Suprapubic skin (tissue), 4 donors: Measurements from ENCODE around the gene IGFBP6.

Experiments used
- CTCF ChIP-seq, 2 donors: fragments of 200-600 bp in 1 of 2; fragments of 450-650 bp in 1 of 2; sonication (generic) in 1 of 2; IDR thresholded peaks; one replicate each; pipeline ENCODE4 v1.5.1; 2016 to 2019; ENCODE audit warnings: antibody characterized with exemption in 2 of 2, mild to moderate bottlenecking in 1 of 2, moderate library complexity in 1 of 2
- EP300 ChIP-seq: sonication (generic); formaldehyde crosslinking; IDR thresholded peaks from one replicate; pipeline ENCODE4 v1.6.1; 2017; ENCODE audit warnings: antibody characterized with exemption
- POLR2A ChIP-seq, 2 donors: fragments of 450-650 bp; IDR thresholded peaks; one replicate each; pipeline ENCODE4 v1.6.1; 2017; ENCODE audit warnings: antibody characterized with exemption in 2 of 2, mild to moderate bottlenecking in 2 of 2, moderate library complexity in 2 of 2
- POLR2AphosphoS5 ChIP-seq, 3 donors: sonication (generic); formaldehyde crosslinking; IDR thresholded peaks; one replicate each; pipeline ENCODE4 v1.6.1; 2017; ENCODE audit warnings: antibody characterized with exemption in 3 of 3

DNA sequence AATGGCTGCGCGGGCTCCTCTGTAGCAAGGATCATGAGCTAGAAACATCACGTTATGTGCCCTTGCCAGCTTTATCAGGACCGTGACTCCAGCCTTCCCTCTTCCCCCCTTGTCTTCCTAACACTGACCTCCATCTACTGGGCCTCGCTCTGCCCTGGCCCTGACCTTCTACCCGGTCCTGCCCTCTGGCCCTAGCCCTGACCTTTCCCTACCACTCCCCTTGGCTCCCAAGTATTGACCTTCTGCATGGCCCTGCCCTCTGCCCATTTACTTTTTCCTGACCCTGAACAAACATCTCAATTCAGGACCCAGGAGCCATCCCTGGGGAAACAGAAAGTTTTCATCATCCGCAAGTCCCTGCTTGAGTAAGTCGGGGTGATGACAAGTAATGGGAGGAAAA lies 7.8 kb downstream of the IGFBP6 start:
- no peak for TF ChIP-seq EP300
- no peak for TF ChIP-seq POLR2A (IDR thresholded peaks at IDR 0.05)
- TF ChIP-seq CTCF (IDR thresholded peaks at IDR 0.05) = no peak
- TF ChIP-seq POLR2AphosphoS5 (IDR thresholded peaks at IDR 0.05) = no peak
